Gastroesophageal sphincter (tissue), 3 donors: Measurements from ENCODE around the gene DOCK4.

Experiments used
- EP300 ChIP-seq: sonication (generic); formaldehyde crosslinking; IDR thresholded peaks from one replicate; pipeline ENCODE4 v1.6.1; 2017; ENCODE audit warnings: antibody characterized with exemption, mild to moderate bottlenecking
- POLR2A ChIP-seq, 2 donors: fragments of 450-650 bp; IDR thresholded peaks; one replicate each; pipeline ENCODE4 v1.6.1; 2017; ENCODE audit warnings: antibody characterized with exemption in 2 of 2, mild to moderate bottlenecking in 2 of 2, moderate library complexity in 1 of 2
- POLR2AphosphoS5 ChIP-seq: sonication (generic); formaldehyde crosslinking; IDR thresholded peaks from one replicate; pipeline ENCODE4 v1.6.1; 2017; ENCODE audit warnings: antibody characterized with exemption
- TF ChIP-seq, protein P1 (sequence below), 4 experiments: fragments of 200-600 bp in 2 of 4; fragments of 450-650 bp in 2 of 4; sonication (generic) in 1 of 4; IDR thresholded peaks; one replicate each; pipeline ENCODE4 v1.5.1; 2017 to 2019; ENCODE audit warnings: antibody characterized with exemption in 4 of 4, mild to moderate bottlenecking in 2 of 4, moderate library complexity in 2 of 4

DNA sequence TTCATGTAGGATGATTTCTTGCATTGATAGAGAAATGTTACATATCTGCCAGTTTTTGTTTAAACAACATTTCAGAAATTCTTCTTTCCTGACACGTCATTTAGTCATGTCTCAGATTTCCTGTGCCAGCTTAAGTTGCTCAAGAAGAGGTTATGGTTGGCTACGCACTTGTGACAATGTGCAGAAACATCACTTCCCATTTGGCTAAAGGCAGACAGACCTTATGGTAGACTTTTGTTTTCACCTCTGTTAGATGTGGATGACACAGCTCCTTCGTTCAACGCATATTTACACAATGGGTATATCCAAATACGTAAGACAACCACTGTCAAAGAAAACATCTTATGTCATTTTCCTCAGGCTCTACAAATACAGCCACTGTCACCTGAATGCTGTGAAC, 125.8 kb downstream of the DOCK4 start:
- TF ChIP-seq, protein P1, sequence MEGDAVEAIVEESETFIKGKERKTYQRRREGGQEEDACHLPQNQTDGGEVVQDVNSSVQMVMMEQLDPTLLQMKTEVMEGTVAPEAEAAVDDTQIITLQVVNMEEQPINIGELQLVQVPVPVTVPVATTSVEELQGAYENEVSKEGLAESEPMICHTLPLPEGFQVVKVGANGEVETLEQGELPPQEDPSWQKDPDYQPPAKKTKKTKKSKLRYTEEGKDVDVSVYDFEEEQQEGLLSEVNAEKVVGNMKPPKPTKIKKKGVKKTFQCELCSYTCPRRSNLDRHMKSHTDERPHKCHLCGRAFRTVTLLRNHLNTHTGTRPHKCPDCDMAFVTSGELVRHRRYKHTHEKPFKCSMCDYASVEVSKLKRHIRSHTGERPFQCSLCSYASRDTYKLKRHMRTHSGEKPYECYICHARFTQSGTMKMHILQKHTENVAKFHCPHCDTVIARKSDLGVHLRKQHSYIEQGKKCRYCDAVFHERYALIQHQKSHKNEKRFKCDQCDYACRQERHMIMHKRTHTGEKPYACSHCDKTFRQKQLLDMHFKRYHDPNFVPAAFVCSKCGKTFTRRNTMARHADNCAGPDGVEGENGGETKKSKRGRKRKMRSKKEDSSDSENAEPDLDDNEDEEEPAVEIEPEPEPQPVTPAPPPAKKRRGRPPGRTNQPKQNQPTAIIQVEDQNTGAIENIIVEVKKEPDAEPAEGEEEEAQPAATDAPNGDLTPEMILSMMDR (IDR thresholded peaks at IDR 0.05) = no peak
- TF ChIP-seq POLR2A (IDR thresholded peaks at IDR 0.05) (no peak), EP300 (no peak), POLR2AphosphoS5 (peak; percentile 42)
